Activated CD8-positive, alpha-beta memory T cell treated with anti-CD3 and anti-CD28 coated beads for 24 hours (primary cell): Measurements from ENCODE around the gene TRPM2.

ENCODE experiments used
- DNase-seq: peaks from one replicate; pipeline ENCODE4 v3.0.0-alpha.2; 2020

The TRPM2 gene

DNA sequence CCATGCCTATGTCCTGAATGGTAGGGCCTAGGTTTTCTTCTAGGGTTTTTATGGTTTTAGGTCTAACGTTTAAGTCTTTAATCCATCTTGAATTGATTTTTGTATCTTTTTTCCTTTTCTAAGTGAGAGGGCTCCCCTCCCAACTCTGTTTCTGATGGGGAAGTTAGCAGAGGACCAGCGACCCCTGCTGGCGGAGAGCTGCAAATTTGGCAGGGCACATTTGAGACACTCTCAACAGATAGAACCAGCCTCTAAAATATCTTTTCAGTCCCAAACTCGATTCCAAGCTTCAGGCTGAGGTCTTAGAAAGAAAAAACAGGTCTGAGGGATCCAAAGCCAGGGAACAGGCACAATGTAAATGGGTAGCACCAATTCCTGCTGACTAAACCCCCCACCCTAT is 134.4 kb downstream of the TRPM2 start:
- peak; percentile 79 for DNase-seq

DNA sequence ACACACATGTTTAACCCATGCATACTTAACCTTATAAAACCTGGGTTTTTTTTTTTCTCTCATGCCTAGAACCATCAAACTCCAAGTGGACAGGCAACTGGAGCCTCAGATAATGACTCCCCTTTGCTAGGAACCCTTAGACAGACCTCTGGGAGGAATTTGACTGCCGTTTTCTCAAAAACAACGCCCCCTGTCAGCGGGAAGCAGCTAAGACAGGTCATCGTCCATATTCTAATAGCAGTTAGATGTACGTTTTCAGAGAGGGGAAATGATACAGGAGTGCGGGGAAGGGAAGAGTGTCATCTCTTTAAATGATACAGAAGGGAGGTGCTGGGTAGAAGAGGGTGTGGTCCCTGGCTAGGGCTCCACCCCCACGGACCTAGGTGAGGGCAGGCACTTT is 136.5 kb downstream of the TRPM2 start:
- no peak for DNase-seq

DNA sequence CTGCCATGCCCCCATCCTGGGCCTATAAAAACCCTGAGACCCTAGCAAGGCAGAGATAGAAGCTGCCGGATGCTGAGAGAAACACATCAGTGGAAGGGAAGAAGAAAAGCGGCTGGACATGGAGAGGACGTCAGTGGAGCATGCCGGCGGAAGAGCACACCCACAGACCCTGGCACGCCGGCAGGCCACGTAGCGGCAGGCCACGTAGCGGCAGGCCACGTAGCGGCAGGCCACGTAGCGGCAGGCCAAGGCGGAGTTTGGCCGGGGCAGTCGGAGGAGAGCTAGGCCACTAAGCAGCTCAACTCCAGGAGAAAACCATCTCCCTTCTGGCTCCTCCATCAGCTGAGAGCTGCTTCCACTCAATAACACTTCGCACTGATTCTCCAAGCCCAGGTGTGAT is 137.0 kb downstream of the TRPM2 start:
- no peak for DNase-seq

GRCh38 chr21:44490816-44491215 is 137.4 kb downstream of the TRPM2 start:
- DNase-seq = no peak
